ENCODE data around the gene GSK3B.

The GSK3B gene

DNA sequence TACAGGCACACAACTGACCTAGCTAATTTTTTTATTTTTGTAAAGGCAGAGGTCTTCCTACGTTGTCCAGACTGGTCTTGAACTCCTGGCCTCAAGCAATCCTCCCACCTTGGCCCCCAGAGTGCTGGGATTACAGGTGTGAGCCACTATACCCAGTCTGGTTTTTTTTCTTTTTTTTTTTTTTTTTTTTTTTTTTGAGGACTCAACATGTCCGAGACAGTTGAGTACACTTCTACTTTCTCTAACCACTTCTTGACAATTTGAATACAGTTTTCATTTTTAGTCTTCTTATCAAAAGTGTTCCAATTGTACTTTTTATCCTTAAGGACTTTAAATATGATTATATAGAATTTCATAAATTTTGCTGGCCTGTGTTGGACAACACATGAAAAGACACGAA is 7.4 kb upstream of the GSK3B start:
- no peak for DNase-seq (ENCODE audit: low read depth)
- TF ChIP-seq, protein P1, sequence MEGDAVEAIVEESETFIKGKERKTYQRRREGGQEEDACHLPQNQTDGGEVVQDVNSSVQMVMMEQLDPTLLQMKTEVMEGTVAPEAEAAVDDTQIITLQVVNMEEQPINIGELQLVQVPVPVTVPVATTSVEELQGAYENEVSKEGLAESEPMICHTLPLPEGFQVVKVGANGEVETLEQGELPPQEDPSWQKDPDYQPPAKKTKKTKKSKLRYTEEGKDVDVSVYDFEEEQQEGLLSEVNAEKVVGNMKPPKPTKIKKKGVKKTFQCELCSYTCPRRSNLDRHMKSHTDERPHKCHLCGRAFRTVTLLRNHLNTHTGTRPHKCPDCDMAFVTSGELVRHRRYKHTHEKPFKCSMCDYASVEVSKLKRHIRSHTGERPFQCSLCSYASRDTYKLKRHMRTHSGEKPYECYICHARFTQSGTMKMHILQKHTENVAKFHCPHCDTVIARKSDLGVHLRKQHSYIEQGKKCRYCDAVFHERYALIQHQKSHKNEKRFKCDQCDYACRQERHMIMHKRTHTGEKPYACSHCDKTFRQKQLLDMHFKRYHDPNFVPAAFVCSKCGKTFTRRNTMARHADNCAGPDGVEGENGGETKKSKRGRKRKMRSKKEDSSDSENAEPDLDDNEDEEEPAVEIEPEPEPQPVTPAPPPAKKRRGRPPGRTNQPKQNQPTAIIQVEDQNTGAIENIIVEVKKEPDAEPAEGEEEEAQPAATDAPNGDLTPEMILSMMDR (IDR thresholded peaks at IDR 0.05; ENCODE audit: low read depth, low read length, missing control alignments): no peak
- in situ Hi-C loops (cut with HindIII; ENCODE audit: low sequenced_read_pairs): no loop called here
- H3K4me3 ChIP-seq (ENCODE audit: low read depth, low read length): no peak overlapping the region

DNA sequence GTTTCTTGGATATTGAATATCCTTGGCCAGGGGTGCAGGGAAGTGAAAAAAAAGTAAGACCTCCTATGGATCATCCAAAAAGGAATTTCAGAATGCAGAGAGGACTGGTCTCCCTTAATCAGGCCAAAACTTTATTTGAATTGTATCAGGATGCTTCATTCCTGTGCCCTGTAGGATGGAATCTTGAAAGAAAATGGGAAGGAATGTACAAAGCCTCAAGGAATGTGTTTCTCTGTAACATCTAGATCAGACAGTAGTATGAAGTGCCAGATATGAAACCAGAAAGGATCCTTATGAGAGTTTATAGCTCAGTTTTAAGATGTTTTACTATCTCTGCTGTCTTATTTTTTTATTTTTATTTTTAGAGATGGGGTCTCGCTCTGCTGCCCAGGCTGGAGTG is 6.5 kb upstream of the GSK3B start:
- no peak overlapping the region for H3K4me3 ChIP-seq (ENCODE audit: low read depth, low read length)
- TF ChIP-seq, protein P1 (IDR thresholded peaks at IDR 0.05; ENCODE audit: low read depth, low read length, missing control alignments): no peak
- DNase-seq (ENCODE audit: low read depth): no peak
- in situ Hi-C loops (cut with HindIII; ENCODE audit: low sequenced_read_pairs): no loop called here

DNA sequence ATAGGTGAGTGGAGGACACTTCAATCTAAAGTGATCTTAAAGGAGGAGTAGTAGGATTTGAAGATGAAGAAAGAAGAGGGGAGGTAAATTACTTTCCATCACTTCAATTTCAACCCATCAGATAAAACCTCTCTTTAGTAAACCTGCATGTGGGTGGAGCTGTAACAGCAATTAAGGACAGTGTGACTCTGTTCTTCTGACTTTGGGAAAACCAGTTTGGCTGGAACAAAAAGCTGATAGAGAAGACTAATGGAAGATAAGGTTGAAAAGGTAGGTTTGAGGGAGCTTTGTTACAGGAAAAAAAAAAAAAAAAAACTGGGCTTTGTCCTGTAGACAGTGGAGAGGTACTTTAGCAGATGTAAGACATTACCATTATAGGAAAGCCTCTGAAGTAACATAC is 4.5 kb upstream of the GSK3B start:
- TF ChIP-seq, protein P1 (IDR thresholded peaks at IDR 0.05; ENCODE audit: low read depth, low read length, missing control alignments): no peak
- H3K4me3 ChIP-seq (ENCODE audit: low read depth, low read length): no peak overlapping the region
- in situ Hi-C loops (cut with HindIII; ENCODE audit: low sequenced_read_pairs): no loop called here
- no peak for DNase-seq (ENCODE audit: low read depth)

DNA sequence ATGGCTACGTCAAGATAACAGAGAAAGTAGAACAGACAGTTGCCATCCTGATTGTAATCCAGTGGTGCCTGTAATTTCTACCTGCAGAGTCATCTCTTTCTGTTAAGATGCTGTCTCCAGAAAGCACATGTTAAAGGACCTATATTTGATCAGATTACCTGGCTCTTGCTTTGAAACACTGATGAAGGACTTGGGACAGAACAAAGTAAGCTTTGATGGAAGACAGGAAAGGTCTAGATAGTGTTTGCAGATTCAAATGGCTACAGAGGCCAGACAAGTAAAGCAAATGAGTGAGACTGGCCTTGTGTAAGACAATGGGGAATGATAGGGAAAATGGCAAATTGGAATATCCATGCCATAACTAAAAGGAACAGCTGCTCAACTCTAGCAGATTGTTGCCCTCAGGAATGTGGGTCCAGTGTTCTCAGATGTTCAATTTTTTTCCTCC is 1.8 kb upstream of the GSK3B start:
- TF ChIP-seq, protein P1 (IDR thresholded peaks at IDR 0.05; ENCODE audit: low read depth, low read length, missing control alignments): no peak
- no peak for DNase-seq (ENCODE audit: low read depth)
- in situ Hi-C loops (cut with HindIII; ENCODE audit: low sequenced_read_pairs): no loop called here
- H3K4me3 ChIP-seq (ENCODE audit: low read depth, low read length): peak overlapping the region; percentile 57

DNA sequence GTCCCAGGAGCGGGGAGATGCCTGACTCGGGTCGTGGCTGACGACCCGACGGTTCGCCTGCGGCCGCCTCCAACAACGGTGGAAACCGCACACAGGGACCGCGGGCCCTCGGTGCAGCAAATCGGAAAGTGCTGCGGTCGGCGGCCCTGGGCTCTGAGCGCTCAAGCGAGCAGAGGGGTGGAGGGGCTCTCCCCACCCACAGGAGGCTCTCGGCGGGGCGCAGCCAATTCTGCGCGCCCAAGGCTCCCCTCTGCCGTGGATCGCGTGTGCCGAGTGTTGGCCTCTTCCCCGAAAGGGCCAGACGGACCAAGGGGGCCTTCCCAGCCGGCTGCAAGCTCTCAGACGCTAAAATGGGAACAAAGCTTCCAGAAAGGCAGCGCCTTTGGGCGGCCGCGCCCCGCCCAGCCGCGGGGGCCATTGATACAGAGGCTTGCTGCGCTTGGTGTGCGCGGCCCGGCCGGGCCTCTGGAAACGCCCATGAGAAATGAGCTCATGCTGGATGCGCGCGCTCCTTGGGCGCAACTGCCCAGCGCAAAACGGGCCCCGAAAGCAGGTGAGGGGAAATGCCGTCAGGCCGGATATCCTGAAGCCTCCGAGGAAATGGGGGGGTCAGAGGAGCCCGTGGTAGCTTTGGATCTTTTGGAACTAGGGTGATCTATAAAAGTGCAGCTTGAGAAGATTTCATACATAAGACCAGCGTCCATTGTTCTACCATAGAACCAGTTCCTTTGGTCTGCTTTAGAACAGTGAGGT is 1.2 kb upstream of the GSK3B start:
- peak overlapping the region; percentile 57 for H3K4me3 ChIP-seq (ENCODE audit: low read depth, low read length)
- in situ Hi-C loops (cut with HindIII; ENCODE audit: low sequenced_read_pairs): no loop called here
- TF ChIP-seq, protein P1 (IDR thresholded peaks at IDR 0.05; ENCODE audit: low read depth, low read length, missing control alignments): no peak
- peak; percentile 68 for DNase-seq (ENCODE audit: low read depth)

DNA sequence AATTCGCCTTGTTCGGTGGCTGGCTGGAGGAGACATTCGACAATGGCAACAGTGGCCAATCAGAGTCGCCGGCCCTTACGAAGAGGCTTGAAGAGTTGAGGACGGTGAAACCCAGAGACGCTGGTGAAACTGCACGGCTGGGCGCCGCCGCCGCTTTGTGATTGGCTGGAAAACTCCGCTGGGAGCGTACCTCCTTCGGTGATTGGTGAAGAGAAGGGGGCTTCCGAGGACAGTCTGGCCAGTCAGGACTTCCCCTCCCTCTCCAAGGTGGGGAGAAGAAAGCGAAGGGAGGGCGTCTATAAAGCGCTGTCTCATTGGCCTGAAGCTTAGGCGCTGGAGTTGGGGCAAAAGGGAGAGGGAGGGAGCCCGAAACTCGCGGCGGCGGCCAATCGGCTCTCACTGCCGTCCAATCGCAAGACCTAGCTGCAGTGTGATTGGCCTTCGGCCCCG is 554 bp upstream of the GSK3B start:
- peak; percentile 100 for DNase-seq (ENCODE audit: low read depth)
- peak overlapping the region; percentile 57 for H3K4me3 ChIP-seq (ENCODE audit: low read depth, low read length)
- TF ChIP-seq, protein P1 (IDR thresholded peaks at IDR 0.05; ENCODE audit: low read depth, low read length, missing control alignments): no peak
- in situ Hi-C loops (cut with HindIII; ENCODE audit: low sequenced_read_pairs): no loop called here
